ENCODE measurements around the gene FKBP11. TPM values are rescaled to one million over a fixed set of nuclear protein-coding genes. Genes with fewer than 3 reads are reported as not detected.

Gene FKBP11
- total RNA-seq, 1 donor from 2014 or later = 22.5 TPM

GRCh38 chr12:48967991-48968390 is 42.7 kb upstream of the FKBP11 start:
- no peak overlapping the region for H3K4me3 Mint-ChIP-seq (ENCODE audit: low read depth)
- no peaks in the 10 kb centered on the region for H3K36me3 Mint-ChIP-seq (ENCODE audit: insufficient read depth)
- peaks cover 14% of the 10 kb centered on the region for H3K4me1 Mint-ChIP-seq (ENCODE audit: low read depth)
- H3K9me3 Mint-ChIP-seq (ENCODE audit: low read depth) = no peaks in the 10 kb centered on the region
- TF ChIP-seq CTCF (IDR thresholded peaks at IDR 0.05; ENCODE audit: unreplicated experiment) = no peak
- no peak for DNase-seq (ENCODE audit: low spot score, unreplicated experiment)
- H3K27ac Mint-ChIP-seq = no peak overlapping the region
- H3K27me3 Mint-ChIP-seq = peaks cover 73% of the 10 kb centered on the region

GRCh38 chr12:48966177-48966895 is 41.0 kb upstream of the FKBP11 start:
- peaks cover 56% of the 10 kb centered on the region for H3K27me3 Mint-ChIP-seq
- H3K36me3 Mint-ChIP-seq (ENCODE audit: insufficient read depth) = no peaks in the 10 kb centered on the region

GRCh38 chr12:48965298-48965838 is 40.1 kb upstream of the FKBP11 start:
- H3K27me3 Mint-ChIP-seq = peaks cover 51% of the 10 kb centered on the region

More at GRCh38 chr12:48966177-48966895, 41.0 kb upstream of the FKBP11 start:
- Mint-ChIP-seq H3K27ac (no peak overlapping the region), H3K4me3 (ENCODE audit: low read depth) (no peak overlapping the region), H3K9me3 (ENCODE audit: low read depth) (no peaks in the 10 kb centered on the region), H3K4me1 (ENCODE audit: low read depth) (peaks cover 12% of the 10 kb centered on the region)
- TF ChIP-seq CTCF (IDR thresholded peaks at IDR 0.05; ENCODE audit: unreplicated experiment) = no peak
- DNase-seq (ENCODE audit: low spot score, unreplicated experiment) = no peak

GRCh38 chr12:48961801-48962200 is 36.5 kb upstream of the FKBP11 start:
- H3K9me3 Mint-ChIP-seq (ENCODE audit: low read depth) = no peaks in the 10 kb centered on the region
- no peak for TF ChIP-seq CTCF (IDR thresholded peaks at IDR 0.05; ENCODE audit: unreplicated experiment)
- no peak overlapping the region for H3K4me3 Mint-ChIP-seq (ENCODE audit: low read depth)
- H3K27ac Mint-ChIP-seq = no peak overlapping the region
- DNase-seq (ENCODE audit: low spot score, unreplicated experiment) = no peak
- H3K27me3 Mint-ChIP-seq = peaks cover 26% of the 10 kb centered on the region
- H3K36me3 Mint-ChIP-seq (ENCODE audit: insufficient read depth) = no peaks in the 10 kb centered on the region
- H3K4me1 Mint-ChIP-seq (ENCODE audit: low read depth) = peaks cover 6% of the 10 kb centered on the region

More at GRCh38 chr12:48965298-48965838, 40.1 kb upstream of the FKBP11 start:
- no peak for DNase-seq (ENCODE audit: low spot score, unreplicated experiment)
- Mint-ChIP-seq H3K4me1 (ENCODE audit: low read depth) (peaks cover 5% of the 10 kb centered on the region), H3K36me3 (ENCODE audit: insufficient read depth) (no peaks in the 10 kb centered on the region), H3K27ac (no peak overlapping the region), H3K9me3 (ENCODE audit: low read depth) (no peaks in the 10 kb centered on the region), H3K4me3 (ENCODE audit: low read depth) (no peak overlapping the region)
- no peak for TF ChIP-seq CTCF (IDR thresholded peaks at IDR 0.05; ENCODE audit: unreplicated experiment)

GRCh38 chr12:48961331-48961730 is 36.0 kb upstream of the FKBP11 start:
- no peaks in the 10 kb centered on the region for H3K36me3 Mint-ChIP-seq (ENCODE audit: insufficient read depth)

More at GRCh38 chr12:48961331-48961730, 36.0 kb upstream of the FKBP11 start:
- H3K9me3 Mint-ChIP-seq (ENCODE audit: low read depth) = no peaks in the 10 kb centered on the region
- H3K27me3 Mint-ChIP-seq = peaks cover 22% of the 10 kb centered on the region
- no peak for DNase-seq (ENCODE audit: low spot score, unreplicated experiment)
- no peak overlapping the region for H3K27ac Mint-ChIP-seq
- no peak overlapping the region for H3K4me3 Mint-ChIP-seq (ENCODE audit: low read depth)
- TF ChIP-seq CTCF (IDR thresholded peaks at IDR 0.05; ENCODE audit: unreplicated experiment) = no peak
- H3K4me1 Mint-ChIP-seq (ENCODE audit: low read depth) = peaks cover 11% of the 10 kb centered on the region
